Kidney epithelial cell (primary cell): ENCODE data around the gene CLSTN2. TPM values are rescaled to one million over a fixed set of nuclear protein-coding genes. Genes with fewer than 3 reads are reported as not detected.

Experiments used
- DNase-seq: peaks from one replicate; pipeline ENCODE4 v3.0.0-alpha.2; 2010; ENCODE audit warnings: low read depth
- H3K27me3 ChIP-seq: 2 replicates; pipeline ENCODE4 v1.6.0; 2011; ENCODE audit warnings: low read length; ENCODE audit not compliant: control insufficient read depth, insufficient read depth
- H3K36me3 ChIP-seq: 2 replicates; pipeline ENCODE4 v1.5.1; 2011; ENCODE audit warnings: low read length; ENCODE audit not compliant: control insufficient read depth, insufficient read depth
- H3K4me3 ChIP-seq: 2 replicates; pipeline ENCODE4 v1.5.1; 2011; ENCODE audit warnings: low read depth, mild to moderate bottlenecking, control low read depth, low read length
- total RNA-seq: library from RNA; depleted of rRNA; stranded (reverse); fragments of >200 nt; gene quantifications from 2 replicates; pipeline ENCODE4 v1.2.3, GENCODE V29; 2015
- TF ChIP-seq, protein P1 (sequence below): IDR thresholded peaks from 2 replicates; pipeline ENCODE4 v1.5.1; 2011; ENCODE audit warnings: mild to moderate bottlenecking, moderate library complexity, low read length, control low read depth, inconsistent platforms; ENCODE audit not compliant: insufficient read depth, poor library complexity, severe bottlenecking

CLSTN2 gene
- total RNA-seq, 1 donor from 2014 or later: 10.9 TPM

DNA sequence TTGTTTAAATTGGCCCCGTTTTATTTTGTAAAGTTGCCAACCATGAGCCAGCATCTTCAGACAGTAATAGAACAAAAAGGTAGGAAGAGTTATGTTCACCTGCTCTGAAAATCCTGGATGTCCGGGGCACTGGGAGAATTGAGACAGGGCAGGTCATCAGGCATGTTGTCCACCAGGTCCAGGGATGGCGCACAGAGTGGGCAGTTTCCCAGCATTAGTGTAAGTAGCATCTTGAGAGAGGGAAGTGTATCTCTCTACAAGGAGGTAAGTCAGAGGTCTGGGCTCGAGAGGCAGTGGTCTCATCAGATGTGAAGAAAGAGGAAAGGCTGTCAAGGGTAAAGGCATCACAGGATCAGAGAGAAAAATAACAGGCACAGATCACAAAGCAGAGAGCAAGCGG lies 339.4 kb downstream of the CLSTN2 start:
- no peaks in the 10 kb centered on the region for H3K27me3 ChIP-seq
- no peaks in the 10 kb centered on the region for H3K36me3 ChIP-seq
- no peak for DNase-seq
- H3K4me3 ChIP-seq: no peak overlapping the region
- TF ChIP-seq, protein P1, sequence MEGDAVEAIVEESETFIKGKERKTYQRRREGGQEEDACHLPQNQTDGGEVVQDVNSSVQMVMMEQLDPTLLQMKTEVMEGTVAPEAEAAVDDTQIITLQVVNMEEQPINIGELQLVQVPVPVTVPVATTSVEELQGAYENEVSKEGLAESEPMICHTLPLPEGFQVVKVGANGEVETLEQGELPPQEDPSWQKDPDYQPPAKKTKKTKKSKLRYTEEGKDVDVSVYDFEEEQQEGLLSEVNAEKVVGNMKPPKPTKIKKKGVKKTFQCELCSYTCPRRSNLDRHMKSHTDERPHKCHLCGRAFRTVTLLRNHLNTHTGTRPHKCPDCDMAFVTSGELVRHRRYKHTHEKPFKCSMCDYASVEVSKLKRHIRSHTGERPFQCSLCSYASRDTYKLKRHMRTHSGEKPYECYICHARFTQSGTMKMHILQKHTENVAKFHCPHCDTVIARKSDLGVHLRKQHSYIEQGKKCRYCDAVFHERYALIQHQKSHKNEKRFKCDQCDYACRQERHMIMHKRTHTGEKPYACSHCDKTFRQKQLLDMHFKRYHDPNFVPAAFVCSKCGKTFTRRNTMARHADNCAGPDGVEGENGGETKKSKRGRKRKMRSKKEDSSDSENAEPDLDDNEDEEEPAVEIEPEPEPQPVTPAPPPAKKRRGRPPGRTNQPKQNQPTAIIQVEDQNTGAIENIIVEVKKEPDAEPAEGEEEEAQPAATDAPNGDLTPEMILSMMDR: no peak

DNA sequence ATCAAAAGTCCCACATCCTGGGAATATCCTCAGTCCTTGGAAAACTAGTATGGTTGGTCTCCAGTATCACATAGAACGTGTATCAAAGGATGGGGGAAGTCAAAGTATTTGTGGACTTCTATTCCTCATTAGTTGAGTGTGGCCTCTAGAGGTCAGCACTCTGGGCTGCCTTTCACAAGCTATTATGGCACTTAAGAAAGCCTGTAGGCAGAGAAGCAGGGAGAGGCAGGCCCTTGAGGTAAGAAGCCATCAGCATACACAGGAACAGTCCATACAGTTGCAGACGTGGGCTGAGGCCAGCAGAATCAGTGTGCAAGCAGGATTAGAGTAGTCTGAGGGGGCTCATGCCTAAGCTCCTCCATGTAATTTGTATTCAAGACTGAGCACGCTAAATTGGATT lies 341.7 kb downstream of the CLSTN2 start:
- H3K36me3 ChIP-seq: no peaks in the 10 kb centered on the region
- no peak for DNase-seq
- TF ChIP-seq, protein P1: peak; percentile 56
- H3K4me3 ChIP-seq: no peak overlapping the region
- H3K27me3 ChIP-seq: no peaks in the 10 kb centered on the region

DNA sequence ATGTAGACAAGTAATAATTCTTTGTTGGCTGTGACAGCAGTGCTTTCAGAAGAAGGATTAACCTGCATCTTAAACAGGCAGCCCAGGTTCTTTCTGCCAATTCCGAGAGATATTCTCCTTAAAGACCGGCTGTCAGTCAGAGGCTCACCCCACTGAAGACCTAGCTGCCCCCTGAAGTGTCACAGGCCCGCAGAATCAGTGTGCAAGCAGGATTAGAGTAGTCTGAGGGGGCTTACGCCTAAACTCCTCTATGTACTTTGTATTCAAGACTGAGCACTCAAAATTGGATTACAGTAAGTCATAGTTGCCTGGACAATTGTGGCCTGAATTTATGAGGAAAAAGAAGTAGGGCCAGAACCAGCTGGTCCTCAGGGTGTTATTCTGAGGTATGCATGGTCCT lies 342.9 kb downstream of the CLSTN2 start:
- TF ChIP-seq, protein P1: no peak
- Histone ChIP-seq H3K4me3 (no peak overlapping the region), H3K27me3 (no peaks in the 10 kb centered on the region), H3K36me3 (no peaks in the 10 kb centered on the region)
- DNase-seq: no peak

DNA sequence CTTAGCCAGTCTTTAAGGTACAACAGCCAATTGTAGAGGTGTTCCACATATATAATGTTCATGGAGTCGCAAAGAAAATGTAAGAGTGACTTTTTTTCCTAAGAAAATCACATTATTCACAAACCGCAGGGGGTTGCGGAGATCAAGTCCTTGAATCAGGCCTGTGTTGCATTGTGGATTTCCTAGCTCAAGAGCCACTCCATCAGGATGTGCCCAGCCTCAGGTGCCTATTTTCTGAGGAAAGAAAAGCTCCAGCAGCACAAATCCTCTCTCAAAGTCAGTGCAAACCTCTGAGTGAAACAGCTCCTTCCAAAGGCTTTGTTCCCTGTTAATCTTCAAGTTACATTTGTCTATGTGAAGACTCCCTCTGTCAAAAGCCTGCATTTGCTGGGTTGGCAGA lies 349.4 kb downstream of the CLSTN2 start:
- H3K27me3 ChIP-seq: no peaks in the 10 kb centered on the region
- no peak for DNase-seq
- H3K4me3 ChIP-seq: no peak overlapping the region
- TF ChIP-seq, protein P1: no peak
- H3K36me3 ChIP-seq: no peaks in the 10 kb centered on the region

DNA sequence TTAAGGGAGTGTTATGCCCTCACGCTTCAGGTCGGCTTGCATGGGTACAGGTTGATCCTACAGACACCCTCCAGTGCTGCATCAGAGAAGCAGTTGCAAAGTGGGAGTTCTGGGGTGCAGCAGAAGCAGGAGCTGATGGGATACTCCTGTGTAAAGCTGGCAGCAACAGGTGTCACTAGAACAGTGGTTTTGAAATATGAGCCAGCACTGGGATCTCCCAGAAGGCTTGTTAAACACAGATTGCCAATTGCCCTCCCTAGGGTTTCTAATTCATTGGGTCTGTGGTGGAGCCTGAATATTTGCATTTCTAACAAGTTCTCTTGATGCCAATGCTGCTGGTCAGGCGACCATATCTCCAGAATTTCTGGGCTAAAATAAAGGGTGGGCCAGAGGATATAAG lies 350.4 kb downstream of the CLSTN2 start:
- TF ChIP-seq, protein P1: no peak
- H3K27me3 ChIP-seq: no peaks in the 10 kb centered on the region
- DNase-seq: no peak

DNA sequence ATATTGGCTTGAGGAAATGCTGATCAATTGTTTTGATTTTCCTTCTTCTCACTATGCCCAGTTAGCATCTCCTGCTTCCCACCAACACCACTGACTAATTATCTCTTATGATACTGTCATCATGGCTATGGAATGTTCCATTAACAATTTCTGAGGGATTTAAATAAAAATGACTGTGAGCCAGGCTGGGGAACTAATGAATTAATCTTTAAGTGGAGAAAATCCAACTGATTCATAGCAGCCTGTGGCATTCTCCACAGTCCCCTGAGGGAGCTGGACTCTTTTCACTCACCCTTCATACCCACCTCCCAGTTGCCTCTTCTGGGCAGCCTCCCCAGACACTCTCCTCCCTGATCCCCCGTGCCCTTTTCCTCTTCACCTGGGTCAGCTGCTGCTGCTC lies 353.6 kb downstream of the CLSTN2 start:
- Histone ChIP-seq H3K4me3 (no peak overlapping the region), H3K36me3 (no peaks in the 10 kb centered on the region), H3K27me3 (no peaks in the 10 kb centered on the region)
- TF ChIP-seq, protein P1: no peak
- no peak for DNase-seq

More for the DNA sequence above, 350.4 kb downstream of the CLSTN2 start:
- Histone ChIP-seq H3K4me3 (no peak overlapping the region), H3K36me3 (no peaks in the 10 kb centered on the region)
